HG03432 (cell line): ENCODE results near the gene CCNT2.
"Not testable (repeated sequence)": the region's sequence is repeated elsewhere in the genome, so short reads cannot be mapped to it uniquely, and the experiment has no call there.

Source experiments
- ATAC-seq: cut with Tn5 transposase; IDR thresholded peaks from one replicate; pipeline ENCODE4 v1.9.1; 2021; ENCODE audit warnings: mild to moderate bottlenecking, moderate library complexity; ENCODE audit not compliant: unreplicated experiment

CCNT2 gene

DNA sequence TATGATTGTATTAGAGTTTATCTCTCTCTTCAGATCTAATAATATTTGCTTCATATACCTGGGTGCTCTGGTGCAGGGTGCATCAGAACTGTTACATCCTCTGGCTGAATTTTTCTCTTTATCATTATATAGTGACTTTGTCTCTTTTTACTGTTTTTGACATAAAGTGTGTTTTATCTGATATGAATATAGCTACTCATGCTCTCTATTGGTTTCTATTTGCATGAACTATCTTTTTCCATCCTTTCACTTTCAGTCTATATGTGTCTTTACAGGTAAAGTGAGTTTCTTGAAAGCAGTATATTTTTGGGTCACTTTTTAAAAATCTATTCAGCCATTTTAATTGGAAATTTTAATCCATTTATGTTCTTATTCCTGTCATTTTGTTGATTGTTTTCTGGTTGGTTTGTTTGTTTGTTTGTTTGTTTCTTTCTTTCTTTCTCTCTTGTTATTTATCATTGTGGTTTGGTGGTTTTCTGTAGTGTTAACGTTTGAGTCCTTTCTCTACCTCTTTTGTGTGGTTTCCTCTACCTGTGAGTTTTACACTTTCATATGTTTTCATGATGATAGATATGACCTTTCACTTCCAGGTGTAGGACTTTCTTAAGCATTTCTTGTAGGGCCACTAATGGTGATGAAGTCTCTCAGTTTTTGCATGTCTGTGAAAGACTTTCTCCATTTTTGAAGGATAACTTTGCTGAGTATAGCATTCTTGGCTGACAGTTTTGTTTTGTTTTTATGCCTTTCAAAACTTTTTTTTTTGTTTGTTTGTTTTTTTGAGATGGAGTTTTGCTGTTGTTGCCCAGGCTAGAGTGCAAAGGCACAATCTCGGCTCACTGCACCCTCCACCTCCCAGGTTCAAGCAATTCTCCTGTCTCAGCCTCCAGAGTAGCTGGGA is 54.9 kb downstream of the CCNT2 start:
- ATAC-seq = peak; percentile 61

DNA sequence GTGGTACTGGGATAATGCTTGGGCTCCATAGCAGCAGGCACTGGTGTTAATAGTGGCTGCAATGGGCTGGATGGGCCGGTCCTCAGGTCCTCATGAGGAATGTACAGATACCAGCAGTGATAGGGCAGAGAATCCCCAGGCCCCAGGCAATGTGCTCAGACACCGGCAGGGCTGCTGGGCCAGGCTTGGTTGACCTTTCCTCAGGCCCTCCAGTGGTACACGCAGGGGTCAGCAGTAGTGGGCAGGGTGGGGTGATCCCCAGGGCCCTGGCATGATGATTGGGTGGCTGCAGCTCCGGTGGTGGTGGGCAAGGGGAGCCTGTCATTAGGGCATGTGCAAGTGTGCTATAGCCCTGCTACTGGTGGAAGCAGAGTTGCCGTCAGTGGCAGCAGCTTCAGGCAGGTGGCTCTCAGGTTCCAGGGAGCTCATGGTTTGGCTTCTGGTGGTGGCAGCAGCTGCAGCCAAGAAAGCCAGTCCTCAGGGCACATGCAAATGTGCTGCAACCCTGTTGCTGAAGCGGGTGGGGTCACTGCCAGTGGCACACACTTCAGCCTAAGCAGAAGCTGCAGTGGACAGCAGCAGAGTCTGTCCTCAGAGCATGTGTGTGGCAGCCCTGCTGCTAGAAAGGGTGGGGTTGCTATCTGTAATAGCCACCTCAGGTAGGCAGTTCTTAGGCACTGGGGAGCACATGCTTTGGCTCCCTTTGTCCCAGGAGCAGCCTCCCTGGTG is 56.8 kb downstream of the CCNT2 start:
- ATAC-seq = no peak

GRCh38 chr2:134976074-134976702 is 57.6 kb downstream of the CCNT2 start:
- ATAC-seq = no peak

GRCh38 chr2:134977104-134977503 is 58.5 kb downstream of the CCNT2 start:
- not testable (repeated sequence) for ATAC-seq

- ATAC-seq = no peak
Measured at GRCh38 chr2:134979221-134979620, 60.6 kb downstream of the CCNT2 start.

- no peak for ATAC-seq
Measured at GRCh38 chr2:134980639-134981038, 62.0 kb downstream of the CCNT2 start.

GRCh38 chr2:134982603-134983002 is 64.0 kb downstream of the CCNT2 start:
- no peak for ATAC-seq

DNA sequence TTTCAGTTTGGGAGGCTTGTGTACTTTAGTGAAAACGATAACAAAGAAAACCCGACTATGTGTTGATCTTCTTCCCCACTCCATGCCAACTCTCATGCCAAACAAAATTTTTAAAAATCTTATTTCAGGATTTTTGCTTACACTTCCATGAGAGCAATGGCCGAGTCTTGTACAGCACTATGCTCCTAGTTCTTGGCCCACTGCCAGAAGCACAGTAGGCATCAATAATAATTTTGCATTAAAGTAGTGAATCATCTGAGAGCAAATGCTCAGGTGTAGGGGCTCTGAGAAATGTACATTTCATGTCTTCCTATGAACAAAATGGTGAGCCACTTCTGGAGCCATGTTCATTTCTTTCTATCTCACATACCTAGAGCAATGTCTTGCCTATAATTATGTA is 66.4 kb downstream of the CCNT2 start:
- ATAC-seq = no peak

GRCh38 chr2:134988994-134989605 is 70.5 kb downstream of the CCNT2 start:
- peak; percentile 48 for ATAC-seq

DNA sequence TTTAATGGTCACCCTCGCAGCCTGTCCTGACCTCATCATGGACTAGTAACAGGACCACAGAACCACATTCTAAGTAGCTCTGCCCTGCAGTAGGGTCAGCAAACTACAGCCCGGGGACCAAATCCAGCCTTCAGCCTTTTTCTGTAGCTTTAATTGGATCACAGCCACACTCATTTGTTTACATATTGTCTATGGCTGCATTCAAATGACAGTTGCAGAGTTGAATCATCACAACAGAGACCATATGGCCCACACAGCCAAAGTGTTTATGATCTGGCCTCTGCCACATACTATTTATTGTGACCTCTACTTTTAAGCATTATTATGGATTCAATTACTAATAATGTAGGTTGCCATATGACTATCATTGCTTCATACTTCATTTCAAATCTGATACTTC is 80.9 kb downstream of the CCNT2 start:
- ATAC-seq = no peak

GRCh38 chr2:135002836-135003235 is 84.2 kb downstream of the CCNT2 start:
- ATAC-seq = no peak

- peak; percentile 98 for ATAC-seq
Measured at GRCh38 chr2:135004005-135004746, 85.6 kb downstream of the CCNT2 start.

- ATAC-seq = no peak
Measured at GRCh38 chr2:135005753-135006152, 87.1 kb downstream of the CCNT2 start.
